Measurements from ENCODE around the gene NID2.

DNA sequence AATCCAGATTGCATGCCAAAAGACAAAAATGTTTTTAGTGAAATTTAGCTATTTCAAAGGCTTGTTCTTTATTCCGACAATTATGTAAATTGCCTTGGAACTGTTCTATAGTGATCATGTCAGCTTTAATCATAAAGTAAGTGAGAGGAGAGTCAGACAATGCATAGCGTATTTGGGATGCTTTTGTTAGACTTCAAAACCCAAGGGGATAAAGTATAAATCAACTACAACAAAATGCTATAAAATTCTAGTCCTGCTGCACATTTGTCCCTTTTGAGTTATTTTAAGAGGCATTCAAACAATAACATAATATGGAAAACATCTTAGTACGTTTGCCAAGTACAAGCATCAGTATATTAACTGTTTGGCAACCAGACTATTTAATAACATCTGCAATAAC is 68.2 kb downstream of the NID2 start:
- TF ChIP-seq, protein P1, sequence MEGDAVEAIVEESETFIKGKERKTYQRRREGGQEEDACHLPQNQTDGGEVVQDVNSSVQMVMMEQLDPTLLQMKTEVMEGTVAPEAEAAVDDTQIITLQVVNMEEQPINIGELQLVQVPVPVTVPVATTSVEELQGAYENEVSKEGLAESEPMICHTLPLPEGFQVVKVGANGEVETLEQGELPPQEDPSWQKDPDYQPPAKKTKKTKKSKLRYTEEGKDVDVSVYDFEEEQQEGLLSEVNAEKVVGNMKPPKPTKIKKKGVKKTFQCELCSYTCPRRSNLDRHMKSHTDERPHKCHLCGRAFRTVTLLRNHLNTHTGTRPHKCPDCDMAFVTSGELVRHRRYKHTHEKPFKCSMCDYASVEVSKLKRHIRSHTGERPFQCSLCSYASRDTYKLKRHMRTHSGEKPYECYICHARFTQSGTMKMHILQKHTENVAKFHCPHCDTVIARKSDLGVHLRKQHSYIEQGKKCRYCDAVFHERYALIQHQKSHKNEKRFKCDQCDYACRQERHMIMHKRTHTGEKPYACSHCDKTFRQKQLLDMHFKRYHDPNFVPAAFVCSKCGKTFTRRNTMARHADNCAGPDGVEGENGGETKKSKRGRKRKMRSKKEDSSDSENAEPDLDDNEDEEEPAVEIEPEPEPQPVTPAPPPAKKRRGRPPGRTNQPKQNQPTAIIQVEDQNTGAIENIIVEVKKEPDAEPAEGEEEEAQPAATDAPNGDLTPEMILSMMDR (IDR thresholded peaks at IDR 0.05; ENCODE audit: low read depth, low read length): no peak
- no peak for TF ChIP-seq EZH2phosphoT487 (IDR thresholded peaks at IDR 0.05; ENCODE audit: low read depth)
